Measurements from ENCODE around the gene SLC6A17.

SLC6A17 gene

GRCh38 chr1:110136911-110137310 is 13.4 kb upstream of the SLC6A17 start:
- Histone ChIP-seq H3K9ac (ENCODE audit: low read length) (no peak overlapping the region), H3K27ac (ENCODE audit: low read length) (no peak overlapping the region), H3K4me3 (ENCODE audit: low read length) (peak overlapping the region; percentile 41), H3K4me1 (ENCODE audit: control insufficient read depth, low read depth, low read length) (peaks cover 14% of the 10 kb centered on the region), H3K36me3 (ENCODE audit: control insufficient read depth, low read depth, low read length) (no peaks in the 10 kb centered on the region), H3K9me3 (ENCODE audit: control insufficient read depth, low read depth, low read length) (no peaks in the 10 kb centered on the region), H3K27me3 (ENCODE audit: control insufficient read depth, insufficient read depth, low read length) (peaks cover 5% of the 10 kb centered on the region)

- peaks cover 11% of the 10 kb centered on the region for H3K27me3 ChIP-seq (ENCODE audit: control insufficient read depth, insufficient read depth, low read length)
- no peaks in the 10 kb centered on the region for H3K36me3 ChIP-seq (ENCODE audit: control insufficient read depth, low read depth, low read length)
- peaks cover 14% of the 10 kb centered on the region for H3K4me1 ChIP-seq (ENCODE audit: control insufficient read depth, low read depth, low read length)
- no peak overlapping the region for H3K27ac ChIP-seq (ENCODE audit: low read length)
- no peak overlapping the region for H3K9ac ChIP-seq (ENCODE audit: low read length)
- H3K9me3 ChIP-seq (ENCODE audit: control insufficient read depth, low read depth, low read length) = no peaks in the 10 kb centered on the region
- no peak overlapping the region for H3K4me3 ChIP-seq (ENCODE audit: low read length)
Measured at GRCh38 chr1:110138956-110139355, 11.3 kb upstream of the SLC6A17 start.

GRCh38 chr1:110144366-110144765 is 5.9 kb upstream of the SLC6A17 start:
- Histone ChIP-seq H3K4me3 (ENCODE audit: low read length) (no peak overlapping the region), H3K9ac (ENCODE audit: low read length) (no peak overlapping the region), H3K27me3 (ENCODE audit: control insufficient read depth, insufficient read depth, low read length) (peaks cover 49% of the 10 kb centered on the region), H3K4me1 (ENCODE audit: control insufficient read depth, low read depth, low read length) (no peaks in the 10 kb centered on the region), H3K36me3 (ENCODE audit: control insufficient read depth, low read depth, low read length) (no peaks in the 10 kb centered on the region), H3K9me3 (ENCODE audit: control insufficient read depth, low read depth, low read length) (no peaks in the 10 kb centered on the region), H3K27ac (ENCODE audit: low read length) (no peak overlapping the region)

GRCh38 chr1:110148961-110149360 is 1.3 kb upstream of the SLC6A17 start:
- H3K27me3 ChIP-seq (ENCODE audit: control insufficient read depth, insufficient read depth, low read length) = peaks cover 89% of the 10 kb centered on the region
- H3K27ac ChIP-seq (ENCODE audit: low read length) = no peak overlapping the region
- no peaks in the 10 kb centered on the region for H3K36me3 ChIP-seq (ENCODE audit: control insufficient read depth, low read depth, low read length)
- H3K4me1 ChIP-seq (ENCODE audit: control insufficient read depth, low read depth, low read length) = no peaks in the 10 kb centered on the region
- no peaks in the 10 kb centered on the region for H3K9me3 ChIP-seq (ENCODE audit: control insufficient read depth, low read depth, low read length)
- no peak overlapping the region for H3K4me3 ChIP-seq (ENCODE audit: low read length)
- no peak overlapping the region for H3K9ac ChIP-seq (ENCODE audit: low read length)

- Histone ChIP-seq H3K27me3 (ENCODE audit: control insufficient read depth, insufficient read depth, low read length) (peaks cover 99% of the 10 kb centered on the region), H3K4me1 (ENCODE audit: control insufficient read depth, low read depth, low read length) (no peaks in the 10 kb centered on the region)
Measured at GRCh38 chr1:110151175-110151669, 928 bp downstream of the SLC6A17 start.

GRCh38 chr1:110152133-110152785 is 2.0 kb downstream of the SLC6A17 start:
- Histone ChIP-seq H3K27ac (ENCODE audit: low read length) (no peak overlapping the region), H3K4me3 (ENCODE audit: low read length) (no peak overlapping the region), H3K27me3 (ENCODE audit: control insufficient read depth, insufficient read depth, low read length) (peaks cover 92% of the 10 kb centered on the region)

More at GRCh38 chr1:110151175-110151669, 928 bp downstream of the SLC6A17 start:
- H3K36me3 ChIP-seq (ENCODE audit: control insufficient read depth, low read depth, low read length) = no peaks in the 10 kb centered on the region
- H3K4me3 ChIP-seq (ENCODE audit: low read length) = peak overlapping the region; percentile 44
- no peak overlapping the region for H3K9ac ChIP-seq (ENCODE audit: low read length)
- H3K9me3 ChIP-seq (ENCODE audit: control insufficient read depth, low read depth, low read length) = no peaks in the 10 kb centered on the region
- no peak overlapping the region for H3K27ac ChIP-seq (ENCODE audit: low read length)

GRCh38 chr1:110153407-110153950 is 3.2 kb downstream of the SLC6A17 start:
- no peak overlapping the region for H3K9ac ChIP-seq (ENCODE audit: low read length)
- no peaks in the 10 kb centered on the region for H3K9me3 ChIP-seq (ENCODE audit: control insufficient read depth, low read depth, low read length)
- H3K36me3 ChIP-seq (ENCODE audit: control insufficient read depth, low read depth, low read length) = no peaks in the 10 kb centered on the region
- no peak overlapping the region for H3K4me3 ChIP-seq (ENCODE audit: low read length)
- peaks cover 80% of the 10 kb centered on the region for H3K27me3 ChIP-seq (ENCODE audit: control insufficient read depth, insufficient read depth, low read length)
- no peaks in the 10 kb centered on the region for H3K4me1 ChIP-seq (ENCODE audit: control insufficient read depth, low read depth, low read length)
- no peak overlapping the region for H3K27ac ChIP-seq (ENCODE audit: low read length)

More at GRCh38 chr1:110152133-110152785, 2.0 kb downstream of the SLC6A17 start:
- Histone ChIP-seq H3K4me1 (ENCODE audit: control insufficient read depth, low read depth, low read length) (no peaks in the 10 kb centered on the region), H3K36me3 (ENCODE audit: control insufficient read depth, low read depth, low read length) (no peaks in the 10 kb centered on the region), H3K9me3 (ENCODE audit: control insufficient read depth, low read depth, low read length) (no peaks in the 10 kb centered on the region), H3K9ac (ENCODE audit: low read length) (no peak overlapping the region)

GRCh38 chr1:110155878-110156522 is 5.7 kb downstream of the SLC6A17 start:
- peaks cover 54% of the 10 kb centered on the region for H3K27me3 ChIP-seq (ENCODE audit: control insufficient read depth, insufficient read depth, low read length)
- H3K9me3 ChIP-seq (ENCODE audit: control insufficient read depth, low read depth, low read length) = no peaks in the 10 kb centered on the region
- no peak overlapping the region for H3K9ac ChIP-seq (ENCODE audit: low read length)
- no peaks in the 10 kb centered on the region for H3K4me1 ChIP-seq (ENCODE audit: control insufficient read depth, low read depth, low read length)
- H3K27ac ChIP-seq (ENCODE audit: low read length) = no peak overlapping the region
- H3K4me3 ChIP-seq (ENCODE audit: low read length) = no peak overlapping the region
- no peaks in the 10 kb centered on the region for H3K36me3 ChIP-seq (ENCODE audit: control insufficient read depth, low read depth, low read length)

- H3K9ac ChIP-seq (ENCODE audit: low read length) = no peak overlapping the region
Measured at GRCh38 chr1:110158261-110158660, 8.0 kb downstream of the SLC6A17 start.

GRCh38 chr1:110159168-110159567 is 8.9 kb downstream of the SLC6A17 start:
- no peak overlapping the region for H3K27ac ChIP-seq (ENCODE audit: low read length)
- no peak overlapping the region for H3K4me3 ChIP-seq (ENCODE audit: low read length)
- no peaks in the 10 kb centered on the region for H3K4me1 ChIP-seq (ENCODE audit: control insufficient read depth, low read depth, low read length)
- H3K27me3 ChIP-seq (ENCODE audit: control insufficient read depth, insufficient read depth, low read length) = peaks cover 23% of the 10 kb centered on the region
- no peak overlapping the region for H3K9ac ChIP-seq (ENCODE audit: low read length)
- no peaks in the 10 kb centered on the region for H3K9me3 ChIP-seq (ENCODE audit: control insufficient read depth, low read depth, low read length)
- no peaks in the 10 kb centered on the region for H3K36me3 ChIP-seq (ENCODE audit: control insufficient read depth, low read depth, low read length)

More at GRCh38 chr1:110158261-110158660, 8.0 kb downstream of the SLC6A17 start:
- H3K36me3 ChIP-seq (ENCODE audit: control insufficient read depth, low read depth, low read length) = no peaks in the 10 kb centered on the region
- peaks cover 32% of the 10 kb centered on the region for H3K27me3 ChIP-seq (ENCODE audit: control insufficient read depth, insufficient read depth, low read length)
- H3K9me3 ChIP-seq (ENCODE audit: control insufficient read depth, low read depth, low read length) = no peaks in the 10 kb centered on the region
- H3K4me3 ChIP-seq (ENCODE audit: low read length) = no peak overlapping the region
- no peaks in the 10 kb centered on the region for H3K4me1 ChIP-seq (ENCODE audit: control insufficient read depth, low read depth, low read length)
- no peak overlapping the region for H3K27ac ChIP-seq (ENCODE audit: low read length)

- H3K36me3 ChIP-seq (ENCODE audit: control insufficient read depth, low read depth, low read length) = no peaks in the 10 kb centered on the region
Measured at GRCh38 chr1:110160538-110161100, 10.3 kb downstream of the SLC6A17 start.

More at GRCh38 chr1:110160538-110161100, 10.3 kb downstream of the SLC6A17 start:
- Histone ChIP-seq H3K9me3 (ENCODE audit: control insufficient read depth, low read depth, low read length) (no peaks in the 10 kb centered on the region), H3K27ac (ENCODE audit: low read length) (no peak overlapping the region), H3K27me3 (ENCODE audit: control insufficient read depth, insufficient read depth, low read length) (peaks cover 8% of the 10 kb centered on the region), H3K9ac (ENCODE audit: low read length) (no peak overlapping the region), H3K4me1 (ENCODE audit: control insufficient read depth, low read depth, low read length) (no peaks in the 10 kb centered on the region), H3K4me3 (ENCODE audit: low read length) (no peak overlapping the region)
